ENCODE results near the gene APLF.

APLF gene, protein sequence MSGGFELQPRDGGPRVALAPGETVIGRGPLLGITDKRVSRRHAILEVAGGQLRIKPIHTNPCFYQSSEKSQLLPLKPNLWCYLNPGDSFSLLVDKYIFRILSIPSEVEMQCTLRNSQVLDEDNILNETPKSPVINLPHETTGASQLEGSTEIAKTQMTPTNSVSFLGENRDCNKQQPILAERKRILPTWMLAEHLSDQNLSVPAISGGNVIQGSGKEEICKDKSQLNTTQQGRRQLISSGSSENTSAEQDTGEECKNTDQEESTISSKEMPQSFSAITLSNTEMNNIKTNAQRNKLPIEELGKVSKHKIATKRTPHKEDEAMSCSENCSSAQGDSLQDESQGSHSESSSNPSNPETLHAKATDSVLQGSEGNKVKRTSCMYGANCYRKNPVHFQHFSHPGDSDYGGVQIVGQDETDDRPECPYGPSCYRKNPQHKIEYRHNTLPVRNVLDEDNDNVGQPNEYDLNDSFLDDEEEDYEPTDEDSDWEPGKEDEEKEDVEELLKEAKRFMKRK

DNA sequence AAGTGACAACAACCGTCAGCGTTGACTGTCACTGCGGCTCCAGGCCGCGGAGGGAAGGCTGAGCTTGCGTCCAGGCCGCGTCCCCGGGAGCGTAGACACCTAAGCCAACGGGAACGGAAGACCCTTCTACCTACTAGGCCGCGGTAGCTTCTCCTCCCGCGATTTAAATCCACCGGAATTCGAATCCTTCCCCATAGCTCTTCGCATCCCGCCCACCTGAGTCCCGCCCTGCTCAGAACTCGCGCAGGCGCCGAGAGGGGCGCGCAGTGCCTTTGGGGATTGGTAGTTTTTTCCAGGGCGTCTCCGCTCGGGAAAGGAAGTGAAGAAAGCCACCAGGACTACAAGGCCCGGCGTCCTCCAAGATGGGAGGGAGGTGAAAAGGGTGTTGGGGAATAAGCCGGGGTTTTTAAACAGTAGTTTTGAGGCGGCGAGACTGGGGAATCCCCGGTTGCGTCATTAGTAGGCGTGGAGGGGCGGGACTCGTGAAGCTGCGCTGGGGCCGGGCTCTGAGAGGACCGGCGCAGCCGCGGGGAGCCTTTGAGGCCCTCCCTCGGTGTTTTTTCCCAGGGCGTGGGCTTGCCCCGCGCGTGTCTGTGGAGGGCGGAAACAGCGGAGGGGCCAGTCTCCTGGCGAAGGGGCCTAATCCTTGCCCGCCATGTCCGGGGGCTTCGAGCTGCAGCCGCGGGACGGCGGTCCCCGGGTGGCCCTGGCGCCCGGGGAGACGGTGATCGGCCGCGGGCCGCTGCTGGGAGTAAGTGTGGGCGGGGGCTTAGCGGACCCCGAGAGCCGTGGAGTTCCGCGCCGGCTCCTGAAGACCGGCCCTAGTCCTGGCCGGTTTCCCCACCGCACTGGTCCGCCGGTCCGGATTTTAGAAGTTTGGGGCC, at the start of gene APLF, which contains the start of gene FBXO48:
Gene APLF (plus strand): TSS at position 509 of the 884 bp plus-strand sequence. CDS start 147 bp downstream, at position 656.
Gene FBXO48 (minus strand): TSS at position 218 of the 884 bp plus-strand sequence. CDS start 2,149 bp downstream, outside the sequence.
- peak within 1 kb of the TSS; percentile 60 for H3K27ac ChIP-seq
- peak; percentile 96 for DNase-seq (ENCODE audit: low read depth, low spot score)

DNA sequence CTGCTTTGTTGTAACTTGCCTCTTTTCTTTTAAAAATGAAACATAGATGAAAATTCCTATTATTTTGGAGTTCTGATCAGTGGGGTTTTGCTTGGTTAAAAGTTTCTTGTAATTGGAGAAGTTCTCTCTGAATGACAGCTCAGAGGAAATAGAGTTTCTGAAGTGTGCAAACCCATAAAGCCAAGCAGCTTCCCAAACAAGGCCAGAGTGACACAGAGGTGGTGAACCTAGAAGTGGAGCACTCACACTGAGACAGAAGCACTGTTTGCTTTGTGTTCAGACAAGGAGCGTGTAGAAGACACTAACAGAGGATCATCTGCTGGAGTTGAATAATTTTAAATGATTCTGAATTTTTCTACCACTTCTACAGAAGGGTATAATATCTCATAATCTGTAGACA, 49.5 kb upstream of the APLF start:
- H3K27ac ChIP-seq = no peak overlapping the region
- DNase-seq (ENCODE audit: low read depth, low spot score) = no peak

DNA sequence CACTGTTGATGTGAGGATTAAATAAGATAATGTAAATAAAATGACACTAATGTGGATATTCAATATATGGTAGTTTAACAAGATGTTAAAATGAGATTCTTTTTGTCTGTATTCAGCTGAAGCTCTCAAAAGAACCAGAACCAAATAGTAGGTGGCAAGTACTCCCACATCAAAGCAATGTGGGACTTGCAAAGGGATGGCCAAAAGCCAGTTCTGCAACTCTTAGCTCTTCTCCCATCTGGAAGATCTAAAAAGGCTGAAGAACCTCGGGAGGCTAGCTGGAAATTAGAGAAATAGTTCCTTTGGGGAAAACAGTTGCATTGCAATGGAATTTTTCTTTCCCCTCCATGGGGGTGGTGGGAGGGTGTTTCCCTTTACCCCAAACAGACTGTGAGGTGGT, 49.0 kb upstream of the APLF start:
- no peak overlapping the region for H3K27ac ChIP-seq
- DNase-seq (ENCODE audit: low read depth, low spot score) = no peak

DNA sequence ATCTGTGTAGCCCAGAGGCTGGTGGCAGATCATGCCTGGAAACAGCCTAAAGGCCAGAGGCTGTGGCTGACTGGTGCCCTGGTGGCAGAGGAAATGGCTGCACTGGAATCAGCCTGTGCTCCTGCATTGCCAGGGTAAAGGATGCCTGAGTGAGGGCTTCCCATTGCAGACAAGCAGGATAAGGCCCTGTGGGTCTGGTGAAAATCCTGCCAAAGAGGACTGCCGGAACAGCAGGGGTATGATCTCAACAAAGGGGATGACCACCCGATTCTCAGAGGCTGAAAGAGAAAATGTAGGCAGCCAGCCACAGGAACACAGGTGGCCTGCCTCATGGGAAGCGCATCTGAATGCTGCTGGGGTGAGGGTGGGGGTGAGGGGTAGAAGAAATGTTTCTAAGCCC, 48.5 kb upstream of the APLF start:
- no peak overlapping the region for H3K27ac ChIP-seq
- DNase-seq (ENCODE audit: low read depth, low spot score) = no peak

DNA sequence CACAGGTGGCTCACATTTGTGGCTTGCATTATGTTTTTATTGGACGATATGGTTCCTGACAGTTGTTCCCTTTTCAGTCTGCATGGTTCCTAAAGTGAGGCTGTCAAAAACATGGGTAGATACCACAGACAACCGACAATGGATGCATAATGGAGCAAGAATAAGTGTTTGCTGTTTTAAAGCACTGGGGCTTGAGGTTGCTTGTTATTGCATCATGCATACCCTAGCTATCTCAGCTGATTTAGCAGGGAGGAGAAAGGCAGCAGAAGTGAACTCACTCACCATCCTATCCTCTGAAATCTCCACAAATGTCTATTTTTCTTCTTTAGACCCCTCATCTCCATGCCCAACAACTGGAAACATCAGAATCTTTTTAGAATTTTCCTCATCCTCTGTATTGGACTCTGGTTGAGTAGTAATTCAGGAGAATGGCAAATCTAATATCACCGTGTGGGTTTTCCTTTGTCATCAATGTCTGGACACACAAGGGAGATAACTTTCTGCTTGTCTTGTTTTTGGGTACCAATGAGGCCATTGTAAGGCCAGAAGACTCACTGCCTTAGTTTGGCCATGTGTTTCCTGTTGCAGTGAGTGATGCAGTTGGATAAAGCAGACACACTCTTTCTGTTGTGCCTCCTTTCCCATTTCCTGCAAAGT, 47.0 kb upstream of the APLF start:
- no peak for DNase-seq (ENCODE audit: low read depth, low spot score)

DNA sequence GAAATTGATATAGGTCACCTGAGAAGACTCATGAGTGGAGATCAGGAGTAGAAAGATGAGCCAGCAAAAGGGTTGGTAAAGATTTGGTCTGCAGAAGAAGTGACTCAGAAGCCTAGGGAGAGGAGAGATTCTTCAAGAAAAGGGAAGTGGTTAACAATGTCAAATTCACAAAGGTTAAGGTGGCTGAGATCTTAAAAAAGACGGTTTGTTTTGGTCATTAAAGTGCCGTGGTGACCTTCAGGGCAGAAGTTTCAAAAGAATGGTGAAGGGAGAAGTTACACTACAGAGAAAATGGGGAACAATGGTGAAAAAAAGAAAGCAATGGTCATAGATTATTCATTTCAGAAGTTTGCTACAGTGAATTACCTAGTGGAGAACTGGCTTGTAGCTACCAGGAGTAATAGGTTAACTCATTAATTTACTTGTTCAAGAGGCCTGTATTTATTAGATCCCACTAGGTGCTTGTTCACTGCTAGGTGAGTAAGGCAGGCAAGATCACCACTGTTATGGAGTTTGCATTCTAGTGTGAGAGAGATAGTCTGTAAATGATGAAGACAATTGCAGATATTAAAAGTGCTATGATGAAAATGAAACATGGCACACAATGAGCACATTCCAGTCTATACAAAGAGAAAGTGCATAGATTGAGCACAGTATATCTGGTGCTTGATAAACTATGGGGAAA, 43.3 kb upstream of the APLF start:
- no peak for DNase-seq (ENCODE audit: low read depth, low spot score)

More for the DNA sequence above, 47.0 kb upstream of the APLF start:
- H3K27ac ChIP-seq = no peak overlapping the region

DNA sequence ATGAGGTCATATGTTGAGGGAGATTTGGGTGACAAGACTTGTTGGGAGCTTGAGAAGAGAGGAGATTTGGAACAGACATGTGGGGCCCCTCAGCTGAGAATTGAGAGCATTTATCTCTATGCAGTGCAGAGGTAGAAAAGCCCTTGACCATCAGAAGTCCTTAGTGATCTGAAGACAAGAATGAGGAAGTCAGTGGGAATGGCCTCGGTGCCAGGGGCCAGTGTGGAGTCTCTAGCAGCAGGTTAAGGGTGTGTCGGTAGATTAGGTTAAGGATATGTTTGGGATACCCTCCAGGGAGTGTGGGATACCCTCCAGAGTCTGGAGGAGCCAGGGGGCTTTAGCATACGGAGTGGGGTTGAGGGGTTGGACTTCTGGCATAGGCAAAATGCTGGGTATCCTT, 41.9 kb upstream of the APLF start:
- DNase-seq (ENCODE audit: low read depth, low spot score) = no peak
- H3K27ac ChIP-seq = no peak overlapping the region

More for the DNA sequence above, 43.3 kb upstream of the APLF start:
- no peak overlapping the region for H3K27ac ChIP-seq

DNA sequence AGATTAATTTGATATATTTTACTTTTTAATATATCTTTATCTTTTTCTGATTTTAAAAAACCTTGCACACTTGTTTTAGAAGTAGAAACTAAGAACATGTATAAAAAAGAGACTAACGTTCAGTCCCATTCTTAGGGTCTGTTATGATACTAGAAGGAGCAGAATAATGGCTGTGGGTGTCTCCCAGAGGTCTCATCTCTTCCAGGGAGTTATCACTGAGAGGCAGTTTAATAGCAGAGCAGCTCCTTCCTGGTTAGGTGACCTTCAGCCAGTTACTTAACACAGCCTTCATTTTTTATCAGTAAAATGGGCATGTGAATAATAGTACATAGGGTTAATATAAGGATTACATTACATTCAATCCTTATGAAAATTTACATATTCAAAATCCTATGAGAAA, 40.9 kb upstream of the APLF start:
- DNase-seq (ENCODE audit: low read depth, low spot score) = no peak
- H3K27ac ChIP-seq = peak overlapping the region; percentile 61

DNA sequence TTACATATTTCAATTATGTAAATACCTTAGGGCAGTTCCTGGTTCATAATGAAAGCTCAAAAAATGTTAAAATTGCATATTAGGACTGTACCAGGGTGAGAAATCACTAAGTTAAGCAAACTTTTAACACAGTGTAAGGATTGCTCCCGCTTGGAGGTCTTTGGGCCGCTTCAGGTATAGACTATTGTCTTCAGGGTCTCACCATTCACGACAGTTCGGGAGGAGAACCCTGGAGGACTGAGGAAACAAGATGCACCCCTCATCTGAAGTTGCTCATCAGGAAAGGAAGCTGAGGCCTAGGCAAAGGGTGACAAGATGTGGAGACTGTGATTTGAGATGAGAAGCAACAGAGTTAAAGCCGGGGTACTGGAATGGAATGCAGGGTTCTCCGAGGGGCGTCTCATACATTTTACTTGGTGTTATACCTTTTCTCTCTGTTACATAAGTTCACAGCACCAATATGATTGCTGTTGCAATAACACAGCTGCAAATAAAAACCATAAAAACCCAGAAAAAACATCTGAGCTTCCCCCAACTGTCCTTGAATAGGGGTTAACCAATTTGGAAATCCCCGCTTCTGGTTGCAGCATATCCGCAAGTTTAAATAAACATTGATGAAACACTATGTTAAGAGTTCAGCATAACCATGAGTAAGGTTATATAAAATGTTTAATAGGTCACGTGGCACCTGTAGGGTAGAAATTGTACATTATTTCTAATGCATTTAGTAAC, 40.4 kb upstream of the APLF start:
- DNase-seq (ENCODE audit: low read depth, low spot score) = no peak
- peak overlapping the region; percentile 61 for H3K27ac ChIP-seq

DNA sequence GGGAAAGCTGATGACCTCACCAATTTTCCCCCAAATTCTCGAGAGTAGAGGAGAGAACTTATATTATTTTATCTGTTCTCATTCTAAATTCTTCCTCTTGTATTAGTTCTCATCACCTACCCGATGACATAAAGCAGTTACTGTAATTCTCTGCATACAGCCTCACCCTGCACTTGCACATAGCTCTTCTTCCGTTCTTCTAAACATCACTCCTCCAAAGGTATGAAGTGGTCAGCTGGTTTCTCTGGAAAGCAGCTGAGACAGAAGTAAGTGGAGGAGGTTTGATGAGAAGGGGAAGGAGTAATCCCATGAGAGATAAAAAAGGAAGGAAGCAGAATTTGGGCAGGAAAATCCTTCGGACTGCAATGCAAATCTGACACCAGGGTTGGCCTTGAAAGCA, 39.3 kb upstream of the APLF start:
- H3K27ac ChIP-seq = peak overlapping the region; percentile 61
- DNase-seq (ENCODE audit: low read depth, low spot score) = no peak

DNA sequence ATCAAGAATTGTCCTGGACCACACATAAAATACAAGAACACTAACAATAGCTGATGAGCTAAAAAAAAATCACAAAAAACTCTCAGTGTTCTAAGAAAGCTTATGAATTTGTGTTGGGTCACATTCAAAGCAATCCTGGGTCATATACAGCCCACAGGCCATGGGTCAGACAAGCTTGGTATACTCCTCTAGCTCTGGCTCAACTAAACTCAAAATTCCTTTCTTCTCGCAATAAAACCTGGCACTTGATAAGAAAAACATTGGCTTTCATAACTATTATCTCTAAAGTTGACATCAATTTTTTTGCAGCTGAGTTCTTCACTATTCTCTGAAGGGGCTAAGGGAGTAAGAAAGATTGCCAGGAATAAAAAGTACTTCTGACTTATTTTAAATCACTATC, 38.6 kb upstream of the APLF start:
- DNase-seq (ENCODE audit: low read depth, low spot score) = no peak
- H3K27ac ChIP-seq = peak overlapping the region; percentile 61

DNA sequence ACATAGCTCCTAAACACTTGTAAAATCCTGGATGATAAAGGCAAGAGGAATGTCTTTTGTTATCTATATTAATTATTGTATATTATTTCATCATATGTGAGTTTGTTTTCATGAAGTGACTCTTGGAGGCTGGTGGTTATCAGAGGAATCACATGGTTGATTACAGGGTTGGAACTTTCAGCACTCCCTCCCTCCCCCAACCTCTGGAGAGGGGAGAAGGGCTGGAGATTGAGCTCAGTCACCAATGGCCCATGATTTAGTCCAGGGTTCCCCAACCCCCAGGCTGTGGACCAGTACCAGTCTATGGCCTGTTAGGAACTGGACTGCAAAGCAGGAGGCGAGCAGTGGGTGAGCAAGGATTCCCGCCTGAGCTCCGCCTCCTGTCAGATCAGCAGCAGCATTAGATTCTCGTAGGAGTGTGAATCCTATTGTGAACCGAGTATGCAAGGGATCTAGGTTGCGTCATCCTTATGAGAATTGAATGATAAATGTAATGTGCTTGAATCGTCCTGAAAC, 38.0 kb upstream of the APLF start:
- peak overlapping the region; percentile 61 for H3K27ac ChIP-seq
- no peak for DNase-seq (ENCODE audit: low read depth, low spot score)

DNA sequence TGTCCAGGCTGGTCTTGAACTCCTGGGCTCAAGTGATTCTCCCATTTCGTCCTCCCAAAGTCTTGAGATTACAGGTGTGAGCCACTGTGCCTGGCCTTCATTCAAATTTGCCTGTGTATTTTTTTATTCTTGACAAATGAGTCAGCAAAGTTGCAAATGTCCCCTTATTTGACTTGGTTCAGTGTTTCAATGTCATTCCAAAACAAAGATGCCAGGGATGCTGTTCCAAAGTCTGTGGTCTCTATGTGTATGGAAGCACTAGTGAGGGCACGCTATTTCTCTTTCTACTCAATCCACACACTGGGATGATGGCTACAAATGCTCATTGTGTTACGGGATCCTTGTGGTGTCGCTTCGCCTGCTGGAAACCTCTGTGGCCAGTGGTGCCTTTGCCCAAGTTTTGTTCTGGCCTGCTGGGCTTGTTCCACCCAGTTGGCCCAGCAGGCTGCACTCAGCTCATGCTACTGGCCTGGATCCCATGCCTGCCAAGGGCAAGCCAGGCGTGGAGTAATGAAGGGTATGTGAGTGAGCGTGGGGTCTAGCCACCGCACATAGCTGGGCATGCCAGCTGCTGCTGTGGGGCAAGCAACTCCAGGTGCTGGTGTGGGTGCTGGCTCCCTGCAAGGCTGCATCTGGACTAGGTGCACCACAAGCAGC, 35.9 kb upstream of the APLF start:
- H3K27ac ChIP-seq = no peak overlapping the region
- DNase-seq (ENCODE audit: low read depth, low spot score) = no peak

DNA sequence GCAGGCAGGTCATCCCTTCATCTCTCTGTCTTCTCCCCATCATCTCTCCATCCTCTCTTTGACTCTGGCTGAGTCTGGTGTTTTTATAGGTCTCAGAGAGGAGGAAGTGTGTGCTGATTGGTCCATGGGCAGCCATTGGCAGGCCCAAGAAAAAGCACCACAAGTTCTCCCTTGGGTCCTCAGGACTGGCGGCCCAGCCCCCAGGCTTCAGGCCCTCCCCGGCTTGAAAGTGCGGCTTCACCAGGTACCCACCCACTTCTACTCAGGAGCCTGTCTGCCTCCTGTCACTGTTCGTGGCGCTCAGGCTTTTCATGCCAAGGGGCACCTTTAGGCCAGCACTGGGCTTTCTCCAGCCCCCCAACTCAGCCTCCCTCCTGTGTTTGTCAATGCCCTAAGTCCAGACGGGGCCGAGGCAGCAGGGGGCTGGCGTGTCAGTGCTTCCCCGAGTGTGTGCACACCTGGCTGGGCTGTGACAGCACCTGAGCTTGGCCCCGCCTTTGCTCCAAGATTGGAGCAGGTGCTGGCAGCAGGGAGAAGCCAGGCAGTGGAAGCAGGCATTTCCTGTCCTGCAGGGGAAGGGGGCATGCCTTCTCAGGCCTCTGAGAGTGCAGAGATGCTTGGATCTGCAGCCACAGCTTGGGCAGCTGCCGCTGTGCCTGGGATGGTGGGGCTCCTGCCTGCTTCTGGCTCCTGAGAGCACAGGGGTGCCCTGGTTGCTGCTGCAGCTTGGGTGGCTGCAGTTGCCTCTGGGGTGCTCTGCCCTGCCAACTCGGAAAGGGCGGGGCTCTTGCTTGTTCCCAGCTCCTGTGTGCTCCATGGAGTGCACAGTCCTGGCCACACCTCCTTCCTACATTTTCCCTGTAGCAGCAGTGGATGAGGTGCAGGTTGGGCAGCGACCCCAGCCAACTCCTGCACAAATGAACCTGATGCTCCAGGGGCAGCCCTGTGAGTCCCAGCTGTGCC, 34.4 kb upstream of the APLF start:
- no peak overlapping the region for H3K27ac ChIP-seq
- no peak for DNase-seq (ENCODE audit: low read depth, low spot score)

DNA sequence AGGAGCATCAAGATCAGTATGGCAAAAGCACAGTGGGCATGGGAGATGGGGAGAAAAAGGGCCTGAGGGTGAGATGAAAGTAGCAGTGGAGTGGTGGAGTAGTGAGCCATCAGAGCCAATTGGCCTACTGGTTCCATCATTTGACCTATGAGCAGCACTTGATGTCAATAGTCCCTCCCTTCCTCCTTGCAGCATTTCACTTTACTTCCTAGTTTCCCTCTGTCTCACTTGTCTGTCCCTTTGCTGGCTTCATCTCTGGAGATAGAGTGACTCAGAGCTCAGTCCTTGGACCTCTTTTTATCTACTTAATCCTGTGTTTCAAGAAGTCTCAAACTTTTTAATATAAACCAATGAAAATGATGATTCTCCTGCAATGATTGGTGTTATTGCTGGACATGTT, 32.4 kb upstream of the APLF start:
- H3K27ac ChIP-seq = no peak overlapping the region
- DNase-seq (ENCODE audit: low read depth, low spot score) = no peak

DNA sequence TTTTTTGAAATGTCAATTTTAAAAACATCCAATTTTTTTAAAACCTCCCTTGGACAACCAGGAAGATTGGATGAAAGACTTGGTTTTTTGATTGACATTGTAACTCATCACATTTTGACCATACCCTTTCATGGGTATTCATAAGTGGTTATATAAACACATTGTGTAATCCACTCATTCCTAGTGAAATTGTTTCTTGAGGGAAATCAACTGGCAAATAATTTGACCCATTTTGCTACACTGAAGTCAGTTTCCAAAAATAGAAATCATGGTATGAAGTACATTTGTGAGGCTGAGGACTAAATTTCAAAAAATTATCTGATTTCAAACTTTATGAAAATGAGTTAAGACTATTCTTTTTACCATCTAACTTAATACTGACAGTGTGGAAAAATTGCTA, 31.8 kb upstream of the APLF start:
- H3K27ac ChIP-seq = no peak overlapping the region
- DNase-seq (ENCODE audit: low read depth, low spot score) = no peak

DNA sequence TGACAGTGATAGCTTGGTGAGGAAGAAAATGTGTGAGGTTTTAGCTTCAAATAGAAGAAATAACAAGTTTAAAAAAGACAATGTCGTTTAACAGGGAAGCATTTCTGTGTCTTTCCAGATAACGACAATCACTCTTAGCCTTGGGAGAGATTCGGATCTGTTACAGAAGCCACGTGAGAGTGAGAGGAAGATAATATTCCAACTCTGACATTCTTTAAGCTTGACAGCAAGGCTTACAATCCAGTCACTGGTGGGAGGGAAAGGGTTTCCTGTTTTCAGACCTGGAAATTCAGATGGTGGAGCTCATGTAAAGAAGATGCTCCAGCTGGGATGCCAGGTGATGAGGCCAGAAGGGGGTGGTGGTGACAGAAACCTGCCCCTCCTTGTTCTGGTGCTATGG, 31.1 kb upstream of the APLF start:
- no peak overlapping the region for H3K27ac ChIP-seq
- no peak for DNase-seq (ENCODE audit: low read depth, low spot score)

All from epithelial cell of prostate (primary cell).